GM19025 (cell line): Measurements from ENCODE around the gene SINHCAF.
"Not testable (repeated sequence)": the region's sequence is repeated elsewhere in the genome, so short reads cannot be mapped to it uniquely, and the experiment has no call there.

Source experiments
- ATAC-seq: cut with Tn5 transposase; IDR thresholded peaks from one replicate; pipeline ENCODE4 v1.9.1; 2021; ENCODE audit warnings: mild to moderate bottlenecking, low read depth, moderate library complexity; ENCODE audit not compliant: unreplicated experiment

SINHCAF gene

GRCh38 chr12:31273794-31274193 is 52.2 kb downstream of the SINHCAF start:
- ATAC-seq: not testable (repeated sequence)

- ATAC-seq: no peak
These were observed 53.2 kb downstream of the SINHCAF start for GRCh38 chr12:31272607-31273225.

GRCh38 chr12:31267966-31268365 is 58.0 kb downstream of the SINHCAF start:
- no peak for ATAC-seq

GRCh38 chr12:31265722-31266121 is 60.2 kb downstream of the SINHCAF start:
- ATAC-seq: no peak

- no peak for ATAC-seq
These were observed 62.3 kb downstream of the SINHCAF start for GRCh38 chr12:31263661-31264060.

- no peak for ATAC-seq
These were observed 64.2 kb downstream of the SINHCAF start for GRCh38 chr12:31261744-31262143.

GRCh38 chr12:31260840-31261239 is 65.1 kb downstream of the SINHCAF start:
- ATAC-seq: no peak

GRCh38 chr12:31259136-31259886 is 66.6 kb downstream of the SINHCAF start:
- no peak for ATAC-seq

GRCh38 chr12:31257784-31258183 is 68.2 kb downstream of the SINHCAF start:
- ATAC-seq: no peak

- ATAC-seq: not testable (repeated sequence)
These were observed 74.0 kb downstream of the SINHCAF start for GRCh38 chr12:31251707-31252611.

GRCh38 chr12:31250179-31250578 is 75.8 kb downstream of the SINHCAF start:
- ATAC-seq: no peak

- ATAC-seq: no peak
These were observed 76.6 kb downstream of the SINHCAF start for GRCh38 chr12:31249356-31249755.

- ATAC-seq: no peak
These were observed 77.1 kb downstream of the SINHCAF start for GRCh38 chr12:31248815-31249214.

GRCh38 chr12:31248337-31248736 is 77.6 kb downstream of the SINHCAF start:
- ATAC-seq: no peak

- no peak for ATAC-seq
These were observed 79.5 kb downstream of the SINHCAF start for GRCh38 chr12:31246470-31246850.

GRCh38 chr12:31245822-31246469 is 80.0 kb downstream of the SINHCAF start:
- no peak for ATAC-seq

GRCh38 chr12:31242418-31242817 is 83.5 kb downstream of the SINHCAF start:
- ATAC-seq: not testable (repeated sequence)

- ATAC-seq: peak; percentile 79
These were observed 87.1 kb downstream of the SINHCAF start for GRCh38 chr12:31238764-31239387.

- peak; percentile 21 for ATAC-seq
These were observed 87.6 kb downstream of the SINHCAF start for GRCh38 chr12:31238333-31238732.

- ATAC-seq: no peak
These were observed 88.8 kb downstream of the SINHCAF start for GRCh38 chr12:31236998-31237637.
